NCI-H82 treated with DMSO at 0.1 percent for 48 hours (cell line): ENCODE results near the gene ITGA2B.

Experiments used
- DNase-seq: peaks from one replicate; lab custom pipeline; 2025; ENCODE audit not compliant: unreplicated experiment; lab: John Stamatoyannopoulos, UW

Gene ITGA2B

DNA sequence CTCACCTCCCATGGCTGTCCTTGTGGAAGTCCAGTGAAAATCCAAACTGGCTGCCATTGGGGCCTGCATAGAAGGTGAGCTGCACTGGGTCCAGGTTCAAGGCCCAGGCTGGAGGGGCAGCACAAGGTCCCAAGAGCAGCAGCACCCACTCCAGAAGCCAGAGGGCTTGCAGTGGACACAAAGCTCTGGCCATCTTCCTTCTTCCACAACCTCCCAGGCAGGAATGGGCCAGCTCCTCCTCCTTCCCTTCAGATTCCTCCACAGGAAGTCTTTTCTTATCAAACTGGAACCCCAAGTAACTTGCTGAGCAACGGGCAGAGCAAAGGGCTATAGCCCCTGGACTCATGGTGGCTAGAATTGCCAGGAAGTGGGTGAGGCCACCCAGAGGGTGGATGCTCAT is at the start of gene ITGA2B:
Gene ITGA2B (minus strand): TSS at position 369 of the 400 bp plus-strand sequence. CDS start 176 bp downstream, at position 193.
- no peak for DNase-seq

DNA sequence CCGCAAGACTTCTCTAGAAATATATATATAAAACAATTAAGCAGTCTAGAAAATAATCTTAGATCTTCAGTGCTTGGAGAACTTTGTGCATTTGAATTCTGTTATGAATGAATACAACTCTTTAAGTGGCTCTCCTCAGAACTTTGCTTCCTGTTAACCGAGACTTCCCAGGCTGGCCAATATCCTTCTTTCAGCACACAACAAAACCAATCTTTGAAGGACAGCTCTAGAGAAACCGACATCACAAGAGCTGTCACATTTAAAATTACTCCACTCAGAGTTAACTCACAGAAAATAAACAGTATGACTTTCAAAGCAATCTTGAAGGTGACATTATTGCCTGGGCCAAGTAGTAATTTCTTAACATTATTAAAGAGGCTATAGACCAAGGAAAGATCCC is 49.7 kb upstream of the ITGA2B start:
- DNase-seq: no peak

DNA sequence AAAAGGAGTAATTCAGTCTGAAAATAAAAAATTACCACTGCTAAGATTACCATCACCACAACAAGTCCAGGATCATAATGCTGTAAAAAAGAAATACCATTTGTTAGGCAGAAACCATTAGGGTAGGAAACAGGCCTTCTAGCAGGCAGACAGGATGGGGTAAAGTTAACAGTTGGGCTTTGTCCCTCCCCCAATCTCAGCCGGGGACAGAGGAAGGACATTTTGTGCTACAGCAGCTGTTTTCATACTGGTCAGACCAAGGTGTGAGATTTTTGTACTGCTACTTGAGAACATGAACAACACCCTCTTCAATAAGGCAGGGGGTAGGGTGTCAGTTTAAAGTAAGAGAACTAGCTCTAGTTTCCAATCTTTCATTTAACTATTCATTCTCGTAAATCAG is 49.2 kb upstream of the ITGA2B start:
- DNase-seq: no peak

DNA sequence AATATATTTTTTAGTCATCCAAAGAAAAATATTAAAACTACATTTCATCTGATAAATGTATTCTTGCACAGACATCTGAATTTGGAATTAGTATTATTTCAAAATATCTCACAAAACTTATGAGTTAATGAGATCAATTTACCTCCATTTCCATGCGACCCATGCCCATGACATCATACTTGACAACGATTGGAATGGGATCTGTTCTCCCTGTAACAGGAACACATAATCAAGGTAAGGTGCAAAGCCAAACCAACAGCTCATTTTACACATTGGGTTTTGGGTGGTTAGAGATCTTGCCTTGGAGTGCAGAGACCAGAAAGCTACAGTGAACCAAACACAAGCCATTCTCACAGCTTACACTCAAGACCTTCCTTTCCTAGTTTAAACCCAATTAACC is 46.9 kb upstream of the ITGA2B start:
- DNase-seq: no peak

DNA sequence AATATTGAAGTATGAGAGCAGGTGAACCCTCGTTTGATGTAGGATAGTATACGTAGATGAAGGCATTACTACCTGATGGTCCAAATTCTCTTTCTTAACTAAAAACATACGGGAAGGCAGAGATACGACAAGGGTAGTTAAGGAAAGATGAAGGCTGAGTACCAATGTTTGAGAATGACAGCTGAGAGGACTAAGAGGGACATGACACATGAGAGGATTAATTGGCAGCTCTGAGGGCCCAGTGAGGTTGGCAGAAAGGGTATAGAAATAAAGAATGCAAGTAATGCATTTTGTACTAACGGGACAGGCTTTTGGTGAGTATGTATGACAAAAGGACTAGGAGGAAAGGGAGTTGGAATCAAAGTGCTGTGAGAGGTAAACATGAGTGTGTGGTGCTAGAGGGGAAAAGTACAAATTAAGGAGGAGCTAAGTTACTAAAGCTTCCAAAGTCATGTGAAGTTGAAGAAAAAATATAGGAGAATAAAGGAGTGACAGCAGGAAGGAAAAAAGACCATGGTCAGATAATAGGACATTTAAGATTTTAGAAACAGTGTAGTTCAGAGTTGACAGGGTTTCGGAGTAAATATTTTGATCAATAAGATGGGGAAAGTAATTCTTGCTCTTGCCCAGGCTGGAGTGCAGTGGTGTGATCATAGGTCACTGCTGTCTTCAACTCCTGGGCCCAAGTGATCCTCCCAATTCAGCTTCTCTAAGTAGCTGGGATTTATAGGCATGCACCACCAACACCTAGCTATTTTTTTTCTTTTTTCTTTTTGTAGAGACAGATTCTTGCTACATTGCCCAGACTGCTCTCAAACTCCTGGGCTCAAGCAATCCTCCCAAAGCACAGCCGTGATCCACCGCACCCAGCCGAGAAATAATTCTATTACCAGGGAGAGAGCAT is 43.1 kb upstream of the ITGA2B start:
- DNase-seq: no peak

DNA sequence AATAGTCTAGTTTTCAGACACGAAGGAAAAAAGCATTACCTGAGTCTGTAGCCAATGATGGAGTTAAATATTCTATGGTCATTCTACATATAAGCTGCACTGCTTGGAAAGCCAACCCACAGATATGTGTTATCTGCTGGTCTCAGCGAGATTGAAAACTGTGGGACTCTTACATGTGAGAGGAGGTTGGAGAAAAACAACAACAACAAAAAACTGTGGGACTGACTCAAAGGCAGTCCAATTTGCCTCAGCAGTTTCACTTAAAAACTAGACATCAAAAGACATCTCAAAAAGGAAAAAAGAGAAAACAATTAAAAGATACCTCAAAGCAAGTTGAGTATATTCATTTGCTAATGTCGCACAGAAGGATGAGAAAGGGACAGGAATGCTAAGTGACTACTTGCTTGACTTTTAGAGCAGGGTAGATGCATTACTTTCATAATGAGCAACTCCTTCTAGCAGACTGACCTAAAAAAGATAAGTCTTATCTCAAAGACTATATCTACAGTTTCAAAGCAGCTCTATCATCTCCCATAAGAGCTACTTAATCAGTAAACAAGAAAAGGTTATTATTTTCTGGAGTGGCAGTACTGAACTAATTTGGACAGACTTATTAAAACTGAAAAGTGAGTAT is 35.5 kb upstream of the ITGA2B start:
- no peak for DNase-seq

DNA sequence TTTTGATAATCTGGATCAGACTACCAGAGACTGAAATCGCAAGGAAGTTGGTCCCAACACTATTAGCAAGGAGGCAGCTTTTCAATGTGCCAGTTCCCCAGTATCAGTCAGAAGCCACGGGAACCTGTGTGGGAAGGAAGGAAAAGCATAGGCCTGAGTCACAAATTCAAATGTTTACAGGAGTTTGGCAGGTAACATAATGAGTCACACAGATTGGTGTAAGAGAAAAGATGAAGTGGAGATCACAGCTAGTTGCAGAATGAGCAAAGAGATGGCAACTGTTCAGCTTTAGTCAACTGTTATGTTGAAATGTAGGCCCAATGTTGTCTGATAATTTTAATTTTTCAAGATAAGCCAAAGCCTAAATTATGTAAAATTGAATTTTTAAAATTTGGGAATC is 28.1 kb upstream of the ITGA2B start:
- no peak for DNase-seq

DNA sequence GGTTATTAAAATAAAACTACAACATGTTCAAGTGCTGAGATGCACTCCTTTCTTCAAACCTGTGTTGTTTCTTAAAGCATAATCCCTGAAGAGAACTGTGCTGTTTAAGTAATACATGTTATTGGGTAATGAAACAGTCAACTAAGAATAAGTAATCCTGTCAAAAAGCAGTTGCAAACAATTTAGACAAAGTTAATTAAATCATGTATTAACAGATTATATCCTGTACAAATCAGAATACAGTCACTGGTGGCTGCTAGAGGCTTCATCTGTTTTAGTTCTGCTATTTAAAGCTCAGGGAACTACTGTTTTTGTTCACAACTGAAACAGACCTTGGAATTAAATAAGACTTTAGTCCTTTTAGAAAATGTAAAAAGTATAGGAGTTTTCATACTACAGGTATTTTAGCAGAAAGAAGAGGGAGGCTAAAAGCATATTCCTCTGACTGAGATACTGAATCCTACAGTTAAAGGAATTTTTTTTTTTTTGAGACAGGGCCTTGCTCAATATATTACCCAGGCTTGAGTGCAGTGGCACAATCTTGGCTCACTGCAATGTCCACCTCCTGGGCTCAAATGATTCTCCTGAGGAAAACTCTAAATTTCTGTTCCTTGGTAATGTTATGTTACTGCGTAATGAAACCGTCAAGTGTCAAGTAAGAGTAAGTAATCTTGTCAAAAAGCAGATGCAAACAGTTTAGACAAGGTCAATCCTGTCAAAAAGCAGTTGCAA is 27.3 kb upstream of the ITGA2B start:
- peak; percentile 10 for DNase-seq

DNA sequence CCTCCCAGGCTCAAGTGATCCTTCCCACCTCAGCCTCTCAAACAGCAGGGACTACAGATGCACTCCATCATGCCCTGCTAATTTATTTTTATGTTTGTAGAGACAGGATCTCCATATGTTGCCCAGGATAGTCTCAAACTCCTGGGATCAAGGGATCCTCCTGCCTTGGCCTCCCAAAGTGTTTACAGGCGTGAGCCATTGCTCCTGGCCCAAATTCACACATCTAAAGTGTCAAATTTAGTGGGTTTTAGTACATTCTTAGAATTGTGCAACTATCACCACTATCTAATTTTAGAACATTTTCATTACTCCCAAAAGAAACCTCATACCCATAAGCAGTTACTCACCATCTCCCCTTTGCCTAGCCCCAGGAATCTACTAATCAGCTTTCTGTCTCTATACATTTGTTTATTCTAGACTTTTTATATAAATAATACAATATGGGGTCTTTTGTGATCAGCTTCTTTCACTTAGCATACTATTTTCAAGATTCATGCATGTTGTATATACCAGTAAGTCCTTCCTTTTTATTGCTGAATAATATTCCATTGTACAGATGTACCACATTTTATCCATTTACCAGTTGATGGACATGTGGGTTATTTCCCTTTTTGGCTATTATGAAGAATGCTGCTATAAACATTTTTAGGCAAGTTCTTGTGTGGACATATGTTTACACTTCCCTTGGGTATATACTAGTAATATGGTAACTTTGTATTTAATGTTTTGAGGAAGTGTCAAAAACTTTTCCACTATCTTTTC is 25.1 kb upstream of the ITGA2B start:
- no peak for DNase-seq

DNA sequence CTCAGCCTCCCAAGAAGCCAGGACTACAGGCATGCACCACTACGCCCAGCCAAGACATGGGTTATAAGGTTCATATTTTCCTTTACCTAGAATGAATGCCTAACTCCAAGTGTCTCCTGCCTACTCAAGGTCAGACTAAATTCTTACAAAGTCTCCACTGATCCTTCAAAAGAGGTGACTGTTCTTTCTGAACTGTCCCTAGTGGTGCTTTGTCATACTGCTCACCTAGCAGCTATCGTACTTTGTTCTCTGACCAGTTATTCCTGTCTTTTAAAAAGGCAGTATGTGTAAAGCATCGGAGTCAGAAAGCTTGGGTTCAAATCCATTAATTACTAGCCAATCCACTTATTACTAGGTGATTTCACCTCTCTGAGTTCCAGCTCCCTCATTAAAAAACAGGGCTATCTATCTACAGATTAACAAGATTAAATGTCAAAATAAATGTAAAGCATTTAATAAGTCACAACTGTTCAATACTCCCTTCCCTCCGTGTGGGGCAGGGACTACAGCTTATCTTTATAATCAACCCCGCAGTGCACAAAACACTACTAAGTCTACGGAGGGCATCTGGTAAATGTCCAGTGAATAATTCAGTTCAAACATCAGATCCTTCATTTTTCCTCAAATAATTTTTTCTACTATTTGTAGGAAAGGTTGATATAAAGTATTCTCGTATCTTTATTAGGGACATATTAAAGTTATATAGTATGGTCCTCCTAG is 20.0 kb upstream of the ITGA2B start:
- peak; percentile 35 for DNase-seq

DNA sequence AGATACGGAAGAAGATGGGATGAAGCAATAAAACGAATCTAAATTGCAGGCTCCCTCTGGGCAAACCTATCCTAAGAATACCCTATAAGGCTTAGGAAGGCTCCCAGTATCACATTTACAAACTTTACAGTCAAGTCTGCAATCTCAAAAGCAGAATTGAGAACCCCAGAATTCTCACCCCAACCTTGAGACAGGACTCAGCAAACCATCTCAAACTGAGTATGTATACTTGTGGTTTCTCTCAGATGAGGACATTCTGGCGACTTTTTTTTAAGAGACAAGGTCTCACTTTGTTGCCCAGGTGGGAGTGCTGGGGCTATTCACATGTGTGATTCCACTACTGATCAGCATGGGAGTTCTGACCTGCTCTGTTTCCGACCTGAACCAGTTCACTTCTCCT is 19.3 kb upstream of the ITGA2B start:
- no peak for DNase-seq

DNA sequence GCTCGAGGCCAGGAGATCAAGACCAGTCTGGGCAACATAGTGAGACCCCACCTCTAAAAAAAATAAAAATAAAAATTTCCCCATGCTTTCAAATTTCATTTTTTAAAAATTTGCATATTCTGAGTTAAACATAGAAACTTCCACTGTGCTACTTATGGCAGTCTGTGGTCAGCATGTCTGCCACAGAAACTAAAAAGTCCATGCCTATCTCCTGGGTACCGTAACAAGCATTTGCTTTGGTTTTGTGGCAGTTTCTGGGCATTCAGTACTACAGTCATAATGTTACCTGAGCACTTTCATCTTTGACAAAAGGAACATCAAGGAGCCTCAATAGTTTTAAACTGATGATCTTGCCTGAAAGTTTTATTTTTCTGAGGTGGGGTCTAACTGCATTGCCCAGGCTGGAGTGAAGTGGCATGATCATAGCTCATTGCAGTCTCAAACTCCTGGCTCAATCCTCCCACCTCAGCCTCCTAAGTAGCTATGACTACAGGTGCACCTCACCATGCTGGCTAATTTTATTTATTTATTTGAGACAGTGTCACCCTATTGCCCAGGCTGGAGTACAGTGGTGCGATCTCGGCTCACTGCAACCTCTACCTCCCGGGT is 13.2 kb upstream of the ITGA2B start:
- DNase-seq: no peak

DNA sequence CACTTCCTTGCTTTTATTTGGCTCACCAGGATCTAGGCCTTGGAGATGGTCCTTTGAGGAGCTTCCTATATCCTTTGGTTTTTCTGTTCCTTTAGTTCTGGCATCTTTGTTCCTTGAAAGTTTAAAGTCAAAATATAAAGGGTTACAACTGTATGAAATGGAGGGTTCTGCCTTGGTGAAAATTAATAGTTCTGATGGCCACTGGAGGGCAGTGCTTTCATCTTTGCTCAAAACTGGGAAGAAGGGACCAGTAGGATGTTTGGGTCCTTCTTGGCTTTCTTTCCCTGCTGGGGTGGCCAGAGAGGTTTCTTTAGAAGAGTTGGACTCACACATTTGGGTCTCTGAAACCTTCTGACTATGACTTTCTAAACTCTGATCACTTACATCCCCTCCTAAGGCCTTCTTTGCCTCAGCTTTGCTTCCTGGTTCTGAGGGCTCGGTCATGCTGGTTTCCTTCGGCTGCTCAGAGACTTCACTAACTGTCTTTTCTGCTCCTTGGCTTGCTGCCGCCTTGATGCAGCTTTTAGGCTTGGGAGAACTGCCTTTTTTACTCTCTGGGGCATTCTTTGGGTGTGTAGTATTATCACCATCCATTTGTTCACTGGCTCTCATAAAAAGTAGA is 10.9 kb upstream of the ITGA2B start:
- no peak for DNase-seq

DNA sequence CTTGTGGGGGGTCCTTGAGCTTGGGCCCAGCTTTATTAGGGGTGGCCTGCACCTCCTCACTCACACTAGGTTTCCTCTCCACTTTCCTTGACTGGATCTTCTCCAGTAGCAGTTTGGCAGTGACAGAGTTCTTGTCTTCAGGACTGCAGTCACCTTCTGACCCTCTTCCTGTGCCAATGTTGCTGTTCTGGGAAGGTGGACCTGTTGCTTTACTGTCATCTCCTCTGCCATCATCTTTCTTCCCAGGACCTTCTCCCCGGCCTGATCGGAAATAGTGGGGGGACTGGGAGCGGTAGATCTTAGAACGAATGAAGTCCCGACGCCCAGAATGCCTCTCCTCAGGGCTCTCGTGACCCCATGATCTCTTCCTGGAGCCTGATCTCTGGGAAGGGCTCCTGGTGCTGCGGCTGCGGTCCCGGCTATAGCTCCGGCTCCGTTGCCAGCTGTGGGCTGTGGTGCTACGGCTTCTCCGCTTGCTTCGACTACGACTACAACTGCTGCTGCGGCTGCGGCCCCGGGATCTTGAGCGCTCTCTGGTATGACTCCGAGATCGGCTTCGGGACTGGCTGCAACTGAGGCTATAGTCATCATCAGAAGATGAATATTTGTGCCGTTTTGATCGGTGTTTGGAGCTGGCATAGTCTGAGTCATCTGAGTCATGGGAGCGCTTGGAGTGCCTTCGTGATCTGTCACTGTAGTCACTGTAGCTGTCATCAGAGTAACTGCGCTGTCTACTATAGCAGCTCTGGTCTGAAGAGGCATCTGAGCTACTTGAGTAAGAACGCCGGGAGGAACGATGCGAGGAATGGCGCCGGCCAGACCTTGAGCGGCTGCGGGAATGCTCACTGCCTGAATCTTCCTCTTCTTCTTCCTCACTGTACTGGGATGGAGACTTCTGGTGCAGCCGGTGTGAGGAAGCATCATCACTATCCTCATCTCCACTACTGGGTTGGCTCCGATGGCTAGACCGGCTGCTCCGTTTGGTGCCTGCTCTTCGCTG is 9.5 kb upstream of the ITGA2B start:
- no peak for DNase-seq

DNA sequence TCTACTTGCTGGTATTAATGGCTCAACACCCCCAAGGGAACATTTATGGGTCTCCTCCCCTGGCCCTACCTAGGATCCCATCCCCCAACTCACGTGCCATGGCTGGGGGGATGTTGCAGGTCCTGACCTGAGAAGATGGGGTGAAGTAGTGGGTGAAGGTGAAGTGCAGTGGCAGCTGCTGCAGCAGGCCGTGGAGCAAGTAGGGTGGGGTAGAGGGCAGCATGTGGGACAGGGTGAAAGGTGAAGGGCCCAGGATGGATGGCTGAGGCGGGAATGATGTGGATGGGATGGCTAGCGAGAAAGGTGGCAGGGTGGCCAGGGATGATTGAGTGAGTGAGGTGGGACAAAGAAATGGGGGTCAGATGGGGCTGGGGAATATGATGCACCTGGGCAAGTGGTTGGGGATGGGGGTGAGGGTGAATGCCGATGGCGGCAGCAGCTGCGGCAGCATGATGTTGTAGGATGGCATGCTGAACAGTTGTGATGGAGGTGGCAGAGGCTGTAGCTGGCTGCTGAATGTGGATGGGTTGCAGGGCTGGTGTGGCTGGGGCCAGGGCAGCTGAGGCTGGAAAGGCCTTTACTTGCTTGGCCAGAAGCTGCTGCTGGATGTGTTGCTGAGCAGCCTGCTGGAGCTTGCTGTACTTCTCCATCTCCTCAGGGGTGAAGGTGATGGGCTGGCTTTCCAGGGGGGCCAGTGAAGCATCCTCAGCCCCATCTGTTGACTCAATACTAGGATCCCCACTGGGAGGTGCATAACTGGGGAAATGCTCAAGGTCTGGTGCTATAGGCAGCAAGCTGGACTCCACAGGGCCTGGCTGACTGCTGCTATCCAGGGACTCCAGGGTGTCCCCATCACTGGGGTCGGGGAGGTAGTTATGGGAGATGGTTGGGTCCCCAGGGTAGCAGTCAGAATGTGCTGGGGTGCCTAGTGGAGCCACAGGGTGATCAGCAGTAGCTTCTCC is 8.3 kb upstream of the ITGA2B start:
- no peak for DNase-seq

DNA sequence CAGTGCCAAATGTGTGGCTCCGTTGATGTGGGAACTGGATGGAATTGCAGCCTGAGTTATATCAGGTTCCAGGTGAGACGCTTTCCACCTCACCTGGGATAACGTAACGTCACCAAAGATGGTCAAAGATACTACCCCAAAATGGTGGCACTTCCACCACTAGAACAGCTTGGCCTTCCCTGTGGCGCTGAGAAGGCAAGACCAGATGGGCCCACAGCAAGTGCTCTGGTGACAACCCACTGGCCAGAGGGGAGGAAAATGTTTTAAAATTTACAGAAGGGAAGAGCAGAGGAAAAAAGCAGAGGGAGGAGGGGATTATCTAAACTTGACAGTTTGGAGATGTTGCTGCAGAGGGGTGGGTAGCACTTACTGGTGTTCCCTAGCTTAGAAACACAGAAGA is 7.5 kb upstream of the ITGA2B start:
- DNase-seq: no peak

DNA sequence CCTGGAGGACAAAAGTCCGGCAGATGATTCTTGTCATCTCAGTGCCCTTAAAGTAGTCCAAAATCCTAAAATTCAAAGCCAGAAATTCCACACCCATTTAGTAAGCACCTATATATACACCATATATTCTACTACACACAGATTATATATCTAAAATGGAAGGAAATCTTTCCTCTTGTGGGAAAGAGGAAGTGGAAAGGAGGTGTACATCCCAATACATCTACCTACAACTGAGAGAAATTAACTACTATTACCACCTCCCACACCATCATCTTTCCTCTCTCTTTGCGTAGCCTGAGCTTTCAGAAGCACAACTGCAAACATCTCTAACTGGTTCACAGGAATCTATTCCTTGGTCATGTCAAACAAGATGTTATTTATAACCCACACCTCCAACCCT is 5.4 kb upstream of the ITGA2B start:
- DNase-seq: no peak
